Measurements from ENCODE around the gene MTA3. TPM values are rescaled to one million over a fixed set of nuclear protein-coding genes. Genes with fewer than 3 reads are reported as not detected.
A peak's percentile ranks its signal among the peaks of the same experiment; 100 is the strongest.

MTA3 gene
- total and polyA plus RNA-seq, 2 experiments from 2014 or later, result 52.2 to 52.9 TPM

- Histone ChIP-seq H3K27ac (no peak overlapping the region), H3K27me3 (no peaks in the 10 kb centered on the region), H3K36me3 (no peaks in the 10 kb centered on the region), H3K4me3 (no peak overlapping the region), H3K4me1 (ENCODE audit: low read depth) (no peaks in the 10 kb centered on the region), H3K9me3 (ENCODE audit: low read depth) (no peaks in the 10 kb centered on the region)
- TF ChIP-seq CTCF (IDR thresholded peaks at IDR 0.05; ENCODE audit: low read depth, low read length), result no peak
- no peak for DNase-seq (ENCODE audit: low read depth in 1 of 2, low spot score in 1 of 2)
Measured at GRCh38 chr2:42767080-42767898, 198.9 kb downstream of the MTA3 start.

GRCh38 chr2:42767899-42768705, 199.7 kb downstream of the MTA3 start:
- DNase-seq (ENCODE audit: low read depth in 1 of 2, low spot score in 1 of 2), result peak in 1 of 2 donors; percentile 24
- Histone ChIP-seq H3K27me3 (no peaks in the 10 kb centered on the region), H3K4me1 (ENCODE audit: low read depth) (no peaks in the 10 kb centered on the region), H3K27ac (no peak overlapping the region), H3K36me3 (no peaks in the 10 kb centered on the region), H3K9me3 (ENCODE audit: low read depth) (no peaks in the 10 kb centered on the region), H3K4me3 (no peak overlapping the region)
- no peak for TF ChIP-seq CTCF (IDR thresholded peaks at IDR 0.05; ENCODE audit: low read depth, low read length)

- Histone ChIP-seq H3K4me1 (ENCODE audit: low read depth) (no peaks in the 10 kb centered on the region), H3K9me3 (ENCODE audit: low read depth) (no peaks in the 10 kb centered on the region), H3K36me3 (no peaks in the 10 kb centered on the region), H3K27ac (no peak overlapping the region), H3K4me3 (no peak overlapping the region), H3K27me3 (no peaks in the 10 kb centered on the region)
- TF ChIP-seq CTCF (IDR thresholded peaks at IDR 0.05; ENCODE audit: low read depth, low read length), result no peak
- DNase-seq (ENCODE audit: low read depth in 1 of 2, low spot score in 1 of 2), result no peak
Measured at GRCh38 chr2:42768706-42769256, 200.3 kb downstream of the MTA3 start.

- H3K27me3 ChIP-seq, result no peaks in the 10 kb centered on the region
- no peak for DNase-seq (ENCODE audit: low read depth in 1 of 2, low spot score in 1 of 2)
- no peak for TF ChIP-seq CTCF (IDR thresholded peaks at IDR 0.05; ENCODE audit: low read depth, low read length)
- H3K4me3 ChIP-seq, result no peak overlapping the region
- no peak overlapping the region for H3K27ac ChIP-seq
- no peaks in the 10 kb centered on the region for H3K36me3 ChIP-seq
- no peaks in the 10 kb centered on the region for H3K4me1 ChIP-seq (ENCODE audit: low read depth)
- no peaks in the 10 kb centered on the region for H3K9me3 ChIP-seq (ENCODE audit: low read depth)
Measured at GRCh38 chr2:42769583-42770287, 201.3 kb downstream of the MTA3 start.
